GM18508 (cell line): ENCODE results near the gene PRPF18.

Experiments used
- ATAC-seq: cut with Tn5 transposase; IDR thresholded peaks from one replicate; pipeline ENCODE4 v1.9.1; 2021; ENCODE audit warnings: moderate number of reproducible peaks; ENCODE audit not compliant: insufficient read depth, unreplicated experiment

PRPF18 gene

GRCh38 chr10:13661256-13661655, 74.5 kb downstream of the PRPF18 start:
- no peak for ATAC-seq

DNA sequence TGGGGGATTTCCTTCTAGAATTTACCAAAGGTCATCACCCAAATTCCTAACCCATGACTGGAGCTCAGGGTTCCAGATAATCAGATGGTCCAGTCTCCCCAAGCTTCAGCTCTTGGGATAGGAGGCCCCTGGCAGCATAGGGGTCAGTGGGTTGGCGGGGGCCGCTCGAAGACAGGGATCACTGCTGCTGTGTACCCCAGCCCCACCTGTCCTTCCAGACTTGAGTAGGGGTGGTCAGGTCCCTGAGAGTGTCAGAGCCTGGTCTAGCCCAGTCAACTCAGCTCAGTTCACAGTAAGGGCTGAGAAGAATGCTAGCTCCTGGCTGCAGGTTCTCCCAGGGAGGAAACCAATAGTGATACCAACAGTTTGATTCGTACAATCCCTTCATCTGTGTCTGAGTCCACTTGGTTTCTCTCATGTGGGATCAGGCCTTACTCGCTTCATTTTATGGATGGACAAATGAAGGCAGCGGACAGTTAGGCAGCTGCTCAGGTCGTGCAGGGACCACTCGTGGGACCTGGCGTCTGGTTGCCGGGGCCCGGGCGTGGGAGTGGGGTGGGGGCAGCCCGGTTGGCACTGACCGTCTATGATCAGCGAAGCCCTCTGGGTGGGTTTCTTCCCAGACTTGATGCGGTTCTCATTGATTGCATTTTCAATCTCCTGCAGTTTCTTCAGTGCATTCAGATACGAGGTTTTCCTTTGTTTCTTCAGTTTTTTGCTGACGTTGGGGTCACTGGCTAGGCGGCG, 78.9 kb downstream of the PRPF18 start:
- no peak for ATAC-seq

DNA sequence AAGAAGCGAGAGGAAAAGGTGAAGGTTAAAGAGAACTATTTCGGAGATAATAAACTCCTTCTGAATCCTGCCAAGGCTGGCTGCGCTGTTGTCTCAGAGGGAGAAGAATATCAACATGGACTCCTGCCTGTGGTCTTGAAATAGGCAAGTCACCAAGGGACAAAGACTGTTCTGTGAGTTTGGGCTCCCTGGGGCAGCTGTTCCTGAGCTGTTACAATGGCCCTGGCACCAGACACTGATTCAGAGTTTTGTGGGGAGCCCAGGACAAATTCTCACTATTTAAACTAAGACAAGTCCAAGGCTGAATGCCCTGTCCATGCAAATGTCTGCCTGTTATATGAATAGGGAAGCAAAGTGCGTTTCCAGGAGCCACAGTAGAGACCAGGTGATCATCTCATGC, 81.4 kb downstream of the PRPF18 start:
- ATAC-seq = no peak

GRCh38 chr10:13669182-13669855, 82.6 kb downstream of the PRPF18 start:
- ATAC-seq = no peak

DNA sequence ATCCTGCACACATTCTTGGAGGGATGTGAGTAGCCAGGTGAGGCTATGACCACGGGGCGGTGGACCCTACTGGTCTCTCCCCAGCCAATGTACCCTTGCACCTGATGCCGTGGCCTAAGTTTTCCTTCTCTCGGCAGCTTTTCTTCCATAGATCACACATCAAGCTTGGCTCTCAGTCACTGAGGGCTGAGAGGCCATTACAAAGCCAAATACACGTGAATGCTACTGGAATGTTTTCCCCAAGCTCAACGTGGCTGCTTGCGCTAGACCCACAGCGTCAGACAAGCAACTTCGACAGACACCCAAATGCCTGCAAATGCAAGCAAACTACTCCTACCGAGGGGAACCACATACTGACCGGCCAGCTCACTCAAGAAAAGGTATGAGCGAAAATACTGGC, 83.1 kb downstream of the PRPF18 start:
- no peak for ATAC-seq

DNA sequence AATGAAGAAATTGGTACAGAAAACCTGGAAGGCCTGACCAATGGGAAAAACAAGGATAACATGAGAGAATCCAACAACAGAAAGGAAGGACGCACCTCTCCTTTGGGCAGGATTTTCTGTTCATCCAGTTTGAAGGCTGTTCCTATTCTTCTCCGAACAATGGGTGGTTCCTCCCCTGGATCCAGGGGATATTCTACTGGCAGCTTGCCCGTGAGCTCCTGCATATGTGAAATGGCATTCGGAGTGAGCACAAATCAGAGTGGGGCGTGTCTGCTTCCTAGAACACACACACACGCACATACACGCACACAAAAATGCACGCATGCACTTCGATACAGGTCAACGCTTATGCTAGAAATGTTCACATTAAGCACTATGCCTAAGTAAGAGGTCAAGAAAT, 83.5 kb downstream of the PRPF18 start:
- no peak for ATAC-seq

DNA sequence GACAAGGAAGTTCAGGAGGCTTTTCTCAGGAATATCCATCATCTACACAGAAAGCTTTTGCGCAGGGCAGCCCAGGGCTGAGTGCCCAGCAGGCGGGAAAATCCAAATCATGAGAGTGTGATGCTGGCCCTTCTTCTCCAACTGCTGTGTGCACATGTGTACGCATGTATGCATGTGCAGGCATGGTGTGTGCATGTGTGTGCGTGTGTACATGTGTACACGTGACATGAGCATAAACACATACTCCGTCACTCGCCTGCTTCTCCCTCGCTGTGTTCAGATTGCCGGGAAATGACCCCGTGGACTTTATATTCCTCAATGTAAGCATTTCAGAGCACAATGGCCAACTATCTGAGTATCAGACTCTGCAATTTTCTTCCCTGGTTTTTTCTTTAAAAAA, 85.1 kb downstream of the PRPF18 start:
- ATAC-seq = no peak

DNA sequence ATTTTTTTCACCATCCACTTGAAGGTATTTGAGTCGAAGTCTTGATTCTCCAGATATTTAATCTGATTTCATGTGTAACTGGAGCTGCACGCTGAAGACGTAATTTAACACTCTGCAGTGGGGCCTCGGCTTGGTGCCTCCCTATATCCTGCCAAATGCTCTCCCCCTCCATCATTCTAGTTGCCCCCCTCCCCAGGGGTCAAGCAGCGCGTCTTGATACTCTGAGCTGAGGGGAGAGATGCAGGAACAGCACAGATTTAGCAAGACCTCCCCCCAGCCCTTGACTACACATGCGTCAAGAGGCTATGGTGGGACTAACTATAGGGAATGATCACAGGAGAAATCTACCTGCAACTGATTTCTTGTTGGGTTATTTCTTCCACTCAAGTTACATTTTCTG, 85.8 kb downstream of the PRPF18 start:
- ATAC-seq = no peak

- no peak for ATAC-seq
Observed at GRCh38 chr10:13673156-13673555, 86.4 kb downstream of the PRPF18 start.

DNA sequence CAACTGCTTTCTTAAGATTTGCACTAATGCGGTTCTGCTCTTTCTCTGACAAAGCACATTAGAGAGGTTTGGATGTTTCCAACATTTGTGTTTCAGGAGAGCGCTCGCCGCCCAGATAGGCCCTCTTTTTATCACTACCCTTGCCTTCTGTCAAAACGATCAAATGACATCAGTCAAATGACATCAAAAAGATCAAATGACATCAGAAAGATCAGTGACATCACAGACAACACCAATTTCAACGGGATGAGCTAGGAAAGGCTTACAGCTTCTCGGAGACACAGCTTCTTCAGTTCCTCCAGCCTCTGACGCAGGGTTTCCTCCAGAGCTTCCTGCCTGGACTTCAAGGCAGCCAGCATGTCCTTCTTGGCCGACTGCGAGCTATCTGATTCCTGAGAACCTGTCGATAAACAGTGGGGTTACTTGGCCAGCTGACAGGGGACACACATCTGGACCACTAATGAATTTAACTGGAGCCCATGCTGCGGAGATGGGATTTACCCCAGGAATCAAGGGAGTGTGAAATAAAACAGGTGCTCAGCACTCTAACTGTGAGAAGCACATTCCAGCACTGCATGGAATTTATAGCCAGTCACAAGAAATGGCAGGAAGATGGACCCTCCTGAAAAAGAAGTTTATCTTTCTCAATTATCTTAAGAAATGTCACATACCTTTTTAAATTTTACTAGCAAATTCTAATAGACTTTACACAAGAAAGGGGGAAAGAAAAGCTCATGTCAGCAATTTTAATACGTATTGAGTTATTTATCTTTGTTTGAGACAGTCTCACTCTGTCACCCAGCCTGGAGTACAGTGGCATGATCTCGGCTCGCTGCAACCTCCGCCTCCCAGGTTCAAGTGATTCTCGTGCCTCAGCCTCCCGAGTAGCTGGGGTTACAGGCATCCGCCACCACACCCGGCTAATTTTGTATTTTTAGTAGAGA, 88.2 kb downstream of the PRPF18 start:
- no peak for ATAC-seq

DNA sequence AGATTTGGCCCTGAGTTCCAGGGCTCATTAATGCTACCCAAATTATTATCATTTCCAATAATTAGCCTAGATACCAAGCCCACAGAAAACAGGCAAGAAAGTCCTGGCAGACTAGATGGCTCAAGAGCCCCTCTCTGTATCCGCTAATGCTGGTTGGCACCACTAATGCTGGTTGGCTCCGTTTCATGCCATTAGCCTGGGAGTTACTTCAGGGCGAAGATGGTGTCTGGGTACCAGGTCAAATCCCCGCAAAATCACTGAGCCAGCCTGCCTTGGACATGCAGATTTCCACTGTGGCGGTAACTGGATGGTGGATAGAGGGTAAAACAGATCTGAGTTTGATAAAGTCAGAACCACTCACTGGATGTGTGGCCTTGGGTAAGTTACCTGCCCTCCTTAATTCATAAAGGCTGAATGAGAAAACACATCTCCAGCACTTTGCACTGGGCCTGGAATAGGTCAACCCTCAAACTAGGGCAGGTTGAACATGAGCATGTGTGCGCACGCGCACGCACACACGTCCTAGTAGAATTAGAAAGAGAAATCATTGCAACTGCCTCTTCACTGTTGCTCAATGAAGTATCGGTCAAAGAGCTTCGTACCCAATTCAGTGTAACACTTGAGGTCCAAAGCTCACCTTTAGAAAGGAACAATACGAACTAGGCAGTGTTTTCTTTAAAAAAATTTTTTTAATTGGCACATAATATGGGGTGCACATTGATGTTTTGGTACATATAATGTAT, 91.5 kb downstream of the PRPF18 start:
- ATAC-seq = no peak
